ENCODE results near the gene ICOSLG. TPM values are rescaled to one million over a fixed set of nuclear protein-coding genes. Genes with fewer than 3 reads are reported as not detected.
"Not testable (repeated sequence)": the region's sequence is repeated elsewhere in the genome, so short reads cannot be mapped to it uniquely, and the experiment has no call there.

Gene ICOSLG, protein sequence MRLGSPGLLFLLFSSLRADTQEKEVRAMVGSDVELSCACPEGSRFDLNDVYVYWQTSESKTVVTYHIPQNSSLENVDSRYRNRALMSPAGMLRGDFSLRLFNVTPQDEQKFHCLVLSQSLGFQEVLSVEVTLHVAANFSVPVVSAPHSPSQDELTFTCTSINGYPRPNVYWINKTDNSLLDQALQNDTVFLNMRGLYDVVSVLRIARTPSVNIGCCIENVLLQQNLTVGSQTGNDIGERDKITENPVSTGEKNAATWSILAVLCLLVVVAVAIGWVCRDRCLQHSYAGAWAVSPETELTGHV
- 10 to 100 TPM in 2 of 4 donors, 1 to 10 TPM in 2; 6.3 to 38.0 (median 9.3) TPM for total RNA-seq

GRCh38 chr21:44240842-44241241 lies at the start of gene ICOSLG:
ICOSLG (minus strand) TSS chr21:44240943; CDS start chr21:44240817, 126 bp downstream.
- not testable (repeated sequence) for H3K9me3 ChIP-seq, DNase-seq, H3K27ac ChIP-seq, H3K4me1 ChIP-seq, H3K36me3 ChIP-seq, H3K4me3 ChIP-seq, H3K27me3 ChIP-seq

DNA sequence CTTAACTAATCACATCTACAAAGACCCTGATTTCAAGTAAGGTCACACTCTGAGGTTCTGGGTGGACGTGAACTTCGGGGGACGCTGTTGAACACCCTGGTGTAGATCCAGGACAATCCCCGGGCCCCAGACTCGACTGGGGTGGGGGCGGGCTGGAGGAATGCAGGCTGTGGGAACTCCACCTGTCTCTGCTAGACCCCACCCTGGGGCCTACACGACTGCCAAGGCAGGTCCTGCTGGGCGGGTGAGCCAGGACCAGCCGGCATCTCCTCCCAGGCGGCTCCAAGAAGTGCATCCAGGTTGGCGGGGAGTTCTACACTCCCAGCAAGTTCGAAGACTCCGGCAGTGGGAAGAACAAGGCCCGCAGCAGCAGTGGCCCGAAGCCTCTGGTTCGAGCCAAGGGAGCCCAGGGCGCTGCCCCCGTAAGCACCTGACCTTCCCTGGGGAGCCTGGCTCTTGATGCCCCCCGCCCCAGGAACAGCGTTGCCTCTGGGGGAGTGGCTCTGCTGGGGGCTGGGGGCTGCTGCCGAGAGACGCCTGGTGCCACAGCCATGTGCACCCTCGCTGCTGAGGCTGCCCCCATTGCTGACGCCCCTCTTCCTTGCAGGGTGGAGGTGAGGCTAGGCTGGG lies 48.8 kb upstream of the ICOSLG start:
- Histone ChIP-seq H3K4me1 (peaks cover 0 to 11% (median 2%) of the 10 kb centered on the region in 4 donors), H3K4me3 (no peak overlapping the region), H3K36me3 (no peaks in the 10 kb centered on the region), H3K27ac (no peak overlapping the region), H3K27me3 (no peaks in the 10 kb centered on the region), H3K9me3 (no peaks in the 10 kb centered on the region)
- TF ChIP-seq, protein P1, sequence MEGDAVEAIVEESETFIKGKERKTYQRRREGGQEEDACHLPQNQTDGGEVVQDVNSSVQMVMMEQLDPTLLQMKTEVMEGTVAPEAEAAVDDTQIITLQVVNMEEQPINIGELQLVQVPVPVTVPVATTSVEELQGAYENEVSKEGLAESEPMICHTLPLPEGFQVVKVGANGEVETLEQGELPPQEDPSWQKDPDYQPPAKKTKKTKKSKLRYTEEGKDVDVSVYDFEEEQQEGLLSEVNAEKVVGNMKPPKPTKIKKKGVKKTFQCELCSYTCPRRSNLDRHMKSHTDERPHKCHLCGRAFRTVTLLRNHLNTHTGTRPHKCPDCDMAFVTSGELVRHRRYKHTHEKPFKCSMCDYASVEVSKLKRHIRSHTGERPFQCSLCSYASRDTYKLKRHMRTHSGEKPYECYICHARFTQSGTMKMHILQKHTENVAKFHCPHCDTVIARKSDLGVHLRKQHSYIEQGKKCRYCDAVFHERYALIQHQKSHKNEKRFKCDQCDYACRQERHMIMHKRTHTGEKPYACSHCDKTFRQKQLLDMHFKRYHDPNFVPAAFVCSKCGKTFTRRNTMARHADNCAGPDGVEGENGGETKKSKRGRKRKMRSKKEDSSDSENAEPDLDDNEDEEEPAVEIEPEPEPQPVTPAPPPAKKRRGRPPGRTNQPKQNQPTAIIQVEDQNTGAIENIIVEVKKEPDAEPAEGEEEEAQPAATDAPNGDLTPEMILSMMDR (IDR thresholded peaks at IDR 0.05): no peak
- no peak for TF ChIP-seq POLR2A (IDR thresholded peaks at IDR 0.05)
- DNase-seq: no peak

DNA sequence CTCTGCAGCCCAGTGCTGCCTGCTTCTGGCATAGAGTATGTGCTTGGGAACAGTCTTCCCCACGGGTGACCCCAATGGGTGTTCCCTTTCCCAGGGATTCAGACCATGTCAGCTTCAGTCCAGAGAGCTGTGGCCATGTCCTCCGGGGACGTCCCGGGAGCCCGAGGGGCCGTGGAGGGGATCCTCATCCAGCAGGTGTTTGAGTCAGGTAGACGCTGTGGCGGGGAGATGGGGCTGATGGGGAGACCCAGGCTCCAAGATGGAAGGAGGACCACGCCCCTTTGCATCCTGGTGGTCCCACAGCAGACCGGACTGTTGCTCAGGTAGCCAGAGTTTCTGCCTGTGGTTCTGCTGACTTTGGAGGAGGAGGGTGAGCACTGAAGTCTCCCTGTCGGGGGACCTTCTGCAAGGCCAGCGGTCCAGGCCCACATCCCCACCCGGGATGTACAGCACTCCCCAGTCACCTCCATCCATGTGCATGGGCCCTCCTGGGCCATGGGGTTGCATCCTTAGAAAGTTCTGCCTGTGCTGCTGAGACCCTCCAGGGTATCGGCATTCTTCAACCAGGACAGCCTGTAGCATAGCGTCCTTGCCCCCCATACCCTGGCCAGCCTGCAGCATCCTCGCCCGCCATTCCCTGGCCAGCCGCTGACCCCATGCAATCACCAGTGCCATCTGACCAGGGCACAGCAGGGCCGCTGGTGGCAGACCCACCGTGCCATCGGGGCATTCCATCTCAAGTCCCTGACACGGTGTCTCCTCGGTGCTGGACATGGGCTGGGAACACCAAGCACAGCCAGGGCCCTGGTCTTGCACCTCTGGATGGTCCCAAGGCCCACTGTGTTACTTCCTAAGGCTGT lies 47.7 kb upstream of the ICOSLG start:
- no peak for DNase-seq
- Histone ChIP-seq H3K27me3 (no peaks in the 10 kb centered on the region), H3K4me3 (no peak overlapping the region), H3K36me3 (no peaks in the 10 kb centered on the region), H3K27ac (no peak overlapping the region), H3K4me1 (peaks cover 0 to 8% (median 0%) of the 10 kb centered on the region in 4 donors), H3K9me3 (no peaks in the 10 kb centered on the region)
- TF ChIP-seq POLR2A (IDR thresholded peaks at IDR 0.05): no peak
- TF ChIP-seq, protein P1 (IDR thresholded peaks at IDR 0.05): no peak

DNA sequence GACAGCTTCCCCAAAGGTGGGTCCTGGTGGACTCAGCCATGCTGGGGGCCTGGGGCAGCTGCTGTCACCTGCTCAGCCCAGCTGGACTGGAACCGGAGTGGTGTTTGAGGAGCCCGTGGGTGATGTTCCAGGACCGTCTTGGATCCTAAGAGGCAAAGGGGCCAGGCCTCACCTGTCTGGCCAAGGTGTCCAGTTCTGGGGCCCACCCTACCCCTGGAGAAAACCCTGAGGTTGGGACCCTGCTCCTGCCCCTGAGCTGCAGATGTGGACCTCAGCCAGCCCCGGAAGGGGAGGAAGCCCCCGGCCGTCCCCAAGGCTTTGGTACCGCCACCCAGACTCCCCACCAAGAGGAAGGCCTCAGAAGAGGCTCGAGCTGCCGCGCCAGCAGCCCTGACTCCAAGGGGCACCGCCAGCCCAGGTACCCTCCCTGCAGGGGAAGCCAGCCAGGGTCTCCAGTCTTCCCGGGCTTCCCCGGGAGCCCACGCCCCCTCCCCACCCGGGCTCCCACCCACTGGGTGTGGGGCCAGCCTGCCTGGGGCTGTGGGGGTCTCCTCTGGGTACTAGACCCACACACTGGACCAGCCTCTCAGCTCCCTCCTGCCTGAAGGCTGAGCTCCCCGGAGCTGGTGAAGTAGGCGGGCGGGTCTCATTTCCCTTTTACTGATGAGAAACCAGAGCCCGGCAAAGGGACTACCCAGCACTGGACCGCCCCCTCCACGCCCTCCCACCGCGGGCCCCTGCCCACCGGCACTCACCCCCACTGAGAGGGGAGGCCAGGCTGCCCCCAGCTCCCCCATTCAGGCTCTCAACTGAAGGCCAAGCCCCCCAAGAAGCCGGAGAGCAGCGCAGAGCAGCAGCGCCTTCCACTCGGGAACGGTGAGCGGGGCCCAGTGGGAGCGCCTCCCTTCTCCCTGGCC lies 46.2 kb upstream of the ICOSLG start:
- Histone ChIP-seq H3K4me1 (peaks cover 0 to 8% (median 0%) of the 10 kb centered on the region in 4 donors), H3K27ac (no peak overlapping the region), H3K9me3 (no peaks in the 10 kb centered on the region), H3K4me3 (no peak overlapping the region), H3K36me3 (no peaks in the 10 kb centered on the region), H3K27me3 (no peaks in the 10 kb centered on the region)
- DNase-seq: no peak
- TF ChIP-seq, protein P1 (IDR thresholded peaks at IDR 0.05): no peak
- TF ChIP-seq POLR2A (IDR thresholded peaks at IDR 0.05): no peak

DNA sequence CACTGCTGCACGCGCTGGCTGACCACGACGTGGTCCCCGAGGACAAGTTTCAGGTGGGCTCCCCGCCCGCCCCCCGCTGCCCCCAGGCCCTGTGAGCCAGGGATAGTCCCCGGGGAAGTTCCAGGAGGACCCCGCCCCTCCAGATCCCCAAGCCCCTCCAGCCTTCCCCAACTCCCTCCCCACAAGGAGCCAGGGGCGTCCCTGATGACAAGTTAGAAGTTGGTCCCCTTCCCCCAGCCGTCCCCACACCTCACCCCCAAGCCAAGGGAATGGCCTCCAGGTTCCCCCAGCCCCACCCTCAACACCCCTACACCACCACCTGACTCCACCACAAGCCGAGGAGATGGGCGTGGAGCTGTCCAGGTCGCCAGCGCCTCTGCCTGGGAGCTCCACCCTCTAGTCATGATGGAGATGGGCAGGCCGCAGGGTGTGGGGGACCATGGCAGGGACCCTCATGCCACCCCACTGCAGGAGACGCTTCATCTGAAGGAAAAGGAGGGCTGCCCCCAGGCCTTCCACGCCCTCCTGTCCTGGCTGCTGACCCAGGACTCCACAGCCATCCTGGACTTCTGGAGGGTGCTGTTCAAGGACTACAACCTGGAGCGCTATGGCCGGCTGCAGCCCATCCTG lies 45.5 kb upstream of the ICOSLG start:
- Histone ChIP-seq H3K27ac (no peak overlapping the region), H3K4me1 (peaks cover 0 to 8% (median 0%) of the 10 kb centered on the region in 4 donors), H3K9me3 (no peaks in the 10 kb centered on the region), H3K36me3 (no peaks in the 10 kb centered on the region), H3K4me3 (peak overlapping the region in 1 of 4 donors; percentile 29), H3K27me3 (no peaks in the 10 kb centered on the region)
- no peak for DNase-seq
- TF ChIP-seq, protein P1 (IDR thresholded peaks at IDR 0.05): no peak
- TF ChIP-seq POLR2A (IDR thresholded peaks at IDR 0.05): no peak
